Mammary epithelial cell (primary cell): Measurements from ENCODE around the gene MRPL43.

Source experiments
- EZH2 ChIP-seq: IDR thresholded peaks from 2 replicates; pipeline ENCODE4 v1.6.1; 2012; ENCODE audit warnings: low read length, inconsistent platforms, borderline replicate concordance
- TF ChIP-seq, protein P1 (sequence below), 2 donors: IDR thresholded peaks in 1 of 2; conservative IDR thresholded peaks in 1 of 2; 2 replicates each; pipeline ENCODE4 v1.5.1; 2011 to 2012; ENCODE audit warnings: inconsistent platforms in 2 of 2, low read length in 2 of 2, mild to moderate bottlenecking in 2 of 2, control low read depth in 1 of 2, low read depth in 1 of 2; ENCODE audit not compliant: insufficient read depth in 1 of 2; ENCODE audit errors: extremely low read depth in 1 of 2

- TF ChIP-seq, protein P1, sequence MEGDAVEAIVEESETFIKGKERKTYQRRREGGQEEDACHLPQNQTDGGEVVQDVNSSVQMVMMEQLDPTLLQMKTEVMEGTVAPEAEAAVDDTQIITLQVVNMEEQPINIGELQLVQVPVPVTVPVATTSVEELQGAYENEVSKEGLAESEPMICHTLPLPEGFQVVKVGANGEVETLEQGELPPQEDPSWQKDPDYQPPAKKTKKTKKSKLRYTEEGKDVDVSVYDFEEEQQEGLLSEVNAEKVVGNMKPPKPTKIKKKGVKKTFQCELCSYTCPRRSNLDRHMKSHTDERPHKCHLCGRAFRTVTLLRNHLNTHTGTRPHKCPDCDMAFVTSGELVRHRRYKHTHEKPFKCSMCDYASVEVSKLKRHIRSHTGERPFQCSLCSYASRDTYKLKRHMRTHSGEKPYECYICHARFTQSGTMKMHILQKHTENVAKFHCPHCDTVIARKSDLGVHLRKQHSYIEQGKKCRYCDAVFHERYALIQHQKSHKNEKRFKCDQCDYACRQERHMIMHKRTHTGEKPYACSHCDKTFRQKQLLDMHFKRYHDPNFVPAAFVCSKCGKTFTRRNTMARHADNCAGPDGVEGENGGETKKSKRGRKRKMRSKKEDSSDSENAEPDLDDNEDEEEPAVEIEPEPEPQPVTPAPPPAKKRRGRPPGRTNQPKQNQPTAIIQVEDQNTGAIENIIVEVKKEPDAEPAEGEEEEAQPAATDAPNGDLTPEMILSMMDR (conservative IDR thresholded peaks at IDR 0.05 in 1 of 2, IDR thresholded peaks at IDR 0.05 in 1 of 2; ENCODE audit: extremely low read depth in 1 of 2, insufficient read depth in 1 of 2, low read depth in 1 of 2, low read length in 2 of 2), result no peak
- no peak for TF ChIP-seq EZH2
Measured at GRCh38 chr10:101031796-101032636, 44.7 kb upstream of the MRPL43 start.
